Uterus (tissue), 4 donors: ENCODE measurements around the gene ITGB8. TPM values are rescaled to one million over a fixed set of nuclear protein-coding genes. Genes with fewer than 3 reads are reported as not detected.

ENCODE experiments used
- DNase-seq, 2 donors: peaks; one replicate each; pipeline ENCODE4 v3.0.0-alpha.2; 2019 to 2020
- H3K27ac ChIP-seq, 2 donors: fragments of 200-600 bp; sonication (generic); 1 replicate in 1 of 2; 2 replicates in 1 of 2; pipeline ENCODE4 v1.5.1; 2016 to 2018
- H3K27me3 ChIP-seq, 2 donors: fragments of 200-600 bp; sonication (generic); one replicate each; pipeline ENCODE4 v1.5.1; 2018 to 2019; ENCODE audit warnings: control low read depth in 1 of 2
- H3K36me3 ChIP-seq, 2 donors: fragments of 200-600 bp; sonication (generic); one replicate each; pipeline ENCODE4 v1.5.1; 2019; ENCODE audit warnings: control low read depth in 1 of 2
- H3K4me1 ChIP-seq, 2 donors: fragments of 200-600 bp; sonication (generic); one replicate each; pipeline ENCODE4 v1.5.1; 2018 to 2019; ENCODE audit warnings: control low read depth in 1 of 2
- H3K4me3 ChIP-seq, 2 donors: fragments of 200-600 bp; sonication (generic); 1 replicate in 1 of 2; 2 replicates in 1 of 2; pipeline ENCODE4 v1.5.1; 2018 to 2019; ENCODE audit warnings: mild to moderate bottlenecking in 1 of 2
- H3K9me3 ChIP-seq, 2 donors: fragments of 200-600 bp; sonication (generic); one replicate each; pipeline ENCODE4 v1.5.1; 2019; ENCODE audit warnings: control low read depth in 1 of 2
- CTCF ChIP-seq, 4 experiments: fragments of 200-600 bp in 2 of 4; fragments of 450-650 bp in 2 of 4; sonication (generic) in 2 of 4; IDR thresholded peaks; one replicate each; pipeline ENCODE4 v1.5.1; 2016 to 2019; ENCODE audit warnings: antibody characterized with exemption in 4 of 4, mild to moderate bottlenecking in 2 of 4, moderate library complexity in 1 of 4
- POLR2A ChIP-seq, 2 donors: fragments of 450-650 bp; IDR thresholded peaks; one replicate each; pipeline ENCODE4 v1.6.1; 2016; ENCODE audit warnings: antibody characterized with exemption in 2 of 2, mild to moderate bottlenecking in 1 of 2, moderate library complexity in 1 of 2
- intact Hi-C: fragments of 100-400 bp; cut with DNase I; formaldehyde crosslinking; loops from one replicate; pipeline ENCODE4 v1.15.1; 2023; ENCODE audit warnings: low total_unique reads
- total RNA-seq, 4 donors: library from RNA; depleted of rRNA in 3 of 4; stranded (reverse); fragments of >200 nt in 3 of 4; gene quantifications; one replicate each; pipeline versions ENCODE4 v1.1.0 to v1.2.4, GENCODE V29; 2014 to 2023
- donor health status: DM: yes; HTN: yes; CAD: no.

The ITGB8 gene
- total RNA-seq, 4 donors from 2014 or later, result 9.1 to 74.8 (median 27.6) TPM

- DNase-seq, result no peak
- Histone ChIP-seq H3K36me3 (no peaks in the 10 kb centered on the region), H3K9me3 (no peaks in the 10 kb centered on the region), H3K27me3 (no peaks in the 10 kb centered on the region), H3K4me1 (no peaks in the 10 kb centered on the region), H3K27ac (no peak overlapping the region), H3K4me3 (no peak overlapping the region)
- TF ChIP-seq POLR2A (IDR thresholded peaks at IDR 0.05), result no peak
- TF ChIP-seq CTCF (IDR thresholded peaks at IDR 0.05), result no peak
- intact Hi-C loops, result no loop called here
Observed at GRCh38 chr7:20320322-20320721, 10.4 kb upstream of the ITGB8 start.

- Histone ChIP-seq H3K4me1 (no peaks in the 10 kb centered on the region), H3K4me3 (no peak overlapping the region), H3K9me3 (no peaks in the 10 kb centered on the region), H3K27ac (no peak overlapping the region), H3K36me3 (no peaks in the 10 kb centered on the region), H3K27me3 (no peaks in the 10 kb centered on the region)
- TF ChIP-seq POLR2A (IDR thresholded peaks at IDR 0.05) (no peak), CTCF (IDR thresholded peaks at IDR 0.05) (no peak)
- DNase-seq, result no peak
- intact Hi-C loops, result no loop called here
Observed at GRCh38 chr7:20320786-20321185, 9.9 kb upstream of the ITGB8 start.

DNA sequence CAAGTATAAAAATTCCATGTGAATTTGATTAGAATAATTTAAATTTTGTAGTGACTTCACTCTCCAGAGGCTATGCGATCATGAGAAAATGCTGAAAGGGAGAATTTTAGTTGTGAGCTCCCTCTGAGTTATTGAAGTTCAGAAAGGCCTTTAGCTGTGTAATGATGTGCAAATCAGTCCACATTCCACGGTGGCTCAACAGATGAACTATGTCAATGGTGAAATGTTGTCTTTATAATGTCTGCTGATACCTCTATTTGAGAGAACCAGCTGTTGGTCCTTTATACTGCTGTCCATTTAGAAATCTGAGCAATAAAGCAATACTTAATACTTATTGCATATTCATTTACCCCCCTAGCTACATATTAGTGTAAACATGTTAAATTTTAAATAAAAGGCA, 7.1 kb upstream of the ITGB8 start:
- Histone ChIP-seq H3K27ac (no peak overlapping the region), H3K4me3 (no peak overlapping the region), H3K27me3 (no peaks in the 10 kb centered on the region), H3K9me3 (no peaks in the 10 kb centered on the region), H3K36me3 (no peaks in the 10 kb centered on the region), H3K4me1 (no peaks in the 10 kb centered on the region)
- TF ChIP-seq POLR2A (IDR thresholded peaks at IDR 0.05), result no peak
- TF ChIP-seq CTCF (IDR thresholded peaks at IDR 0.05), result no peak
- intact Hi-C loops, result no loop called here
- no peak for DNase-seq

GRCh38 chr7:20326342-20326741, 4.4 kb upstream of the ITGB8 start:
- no peaks in the 10 kb centered on the region for H3K9me3 ChIP-seq
- H3K36me3 ChIP-seq, result no peaks in the 10 kb centered on the region
- H3K27ac ChIP-seq, result no peak overlapping the region
- no peak for DNase-seq
- no peak overlapping the region for H3K4me3 ChIP-seq
- intact Hi-C loops, result no loop called here
- TF ChIP-seq POLR2A (IDR thresholded peaks at IDR 0.05) (no peak), CTCF (IDR thresholded peaks at IDR 0.05) (no peak)
- no peaks in the 10 kb centered on the region for H3K4me1 ChIP-seq
- no peaks in the 10 kb centered on the region for H3K27me3 ChIP-seq

GRCh38 chr7:20327055-20327454, 3.6 kb upstream of the ITGB8 start:
- H3K36me3 ChIP-seq, result no peaks in the 10 kb centered on the region
- intact Hi-C loops, result no loop called here
- H3K27ac ChIP-seq, result no peak overlapping the region
- no peaks in the 10 kb centered on the region for H3K9me3 ChIP-seq
- H3K27me3 ChIP-seq, result no peaks in the 10 kb centered on the region
- no peak overlapping the region for H3K4me3 ChIP-seq
- no peak for TF ChIP-seq CTCF (IDR thresholded peaks at IDR 0.05)
- TF ChIP-seq POLR2A (IDR thresholded peaks at IDR 0.05), result no peak
- H3K4me1 ChIP-seq, result no peaks in the 10 kb centered on the region
- no peak for DNase-seq
